ENCODE results near the gene DENND1B. TPM values are rescaled to one million over a fixed set of nuclear protein-coding genes. Genes with fewer than 3 reads are reported as not detected.
"Not testable (repeated sequence)": the region's sequence is repeated elsewhere in the genome, so short reads cannot be mapped to it uniquely, and the experiment has no call there.

DENND1B gene
- polyA plus RNA-seq, 5 donors, result 8.8 to 17.1 (median 13.8) TPM

DNA sequence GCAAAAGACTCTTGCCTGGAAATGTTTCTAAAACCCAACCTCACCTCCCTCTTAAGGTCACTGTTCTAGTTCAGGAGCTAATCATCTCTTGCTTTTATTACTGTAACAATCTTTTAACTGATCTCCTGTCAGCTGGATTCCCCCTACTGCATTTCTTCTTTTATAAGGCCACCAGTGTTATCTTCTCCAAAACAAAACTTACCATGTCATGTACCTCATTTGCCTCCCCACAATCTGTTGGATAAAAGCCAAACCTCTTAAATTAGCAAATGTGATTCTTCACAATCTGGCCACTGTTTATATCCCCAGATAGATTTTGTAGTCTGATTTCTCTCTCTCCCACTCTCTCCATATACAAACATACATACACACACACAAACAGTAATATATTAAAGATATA lies 143.3 kb downstream of the DENND1B start:
- DNase-seq, result no peak

DNA sequence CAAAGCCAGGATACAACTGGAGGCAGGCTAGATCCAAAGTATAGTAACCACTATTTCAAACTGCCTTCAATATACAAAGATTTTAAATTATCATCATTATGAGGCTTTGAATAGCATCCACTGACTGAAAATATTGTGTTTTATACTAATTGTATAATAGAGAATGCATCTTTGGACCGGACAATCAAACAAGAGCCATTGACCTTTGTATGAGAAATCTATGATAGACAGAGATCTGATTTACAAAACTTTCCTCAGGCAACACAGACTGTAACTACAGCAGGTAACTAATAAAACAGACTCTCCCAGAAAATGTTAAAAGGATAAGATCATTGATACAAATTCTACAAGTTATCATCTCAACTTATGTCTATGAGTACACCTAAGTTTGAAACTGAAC lies 152.9 kb downstream of the DENND1B start:
- no peak for DNase-seq

DNA sequence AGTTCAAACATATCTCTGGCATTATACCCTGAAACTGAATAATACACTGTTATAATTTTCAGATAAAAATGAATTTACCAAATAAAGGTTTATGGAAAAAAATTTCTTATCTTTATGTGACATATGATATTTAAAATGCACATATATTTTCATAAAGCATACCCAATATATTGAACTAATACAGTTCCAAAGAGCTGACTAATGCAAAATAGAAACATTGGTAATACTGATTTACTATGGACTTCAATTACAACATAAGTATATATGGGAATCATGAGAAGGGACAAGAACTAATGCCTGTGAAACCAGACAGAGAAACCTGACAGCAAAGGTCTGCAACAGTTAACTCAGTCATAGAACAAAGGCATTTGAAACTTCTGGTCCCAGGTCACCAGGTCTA lies 153.5 kb downstream of the DENND1B start:
- DNase-seq, result no peak

DNA sequence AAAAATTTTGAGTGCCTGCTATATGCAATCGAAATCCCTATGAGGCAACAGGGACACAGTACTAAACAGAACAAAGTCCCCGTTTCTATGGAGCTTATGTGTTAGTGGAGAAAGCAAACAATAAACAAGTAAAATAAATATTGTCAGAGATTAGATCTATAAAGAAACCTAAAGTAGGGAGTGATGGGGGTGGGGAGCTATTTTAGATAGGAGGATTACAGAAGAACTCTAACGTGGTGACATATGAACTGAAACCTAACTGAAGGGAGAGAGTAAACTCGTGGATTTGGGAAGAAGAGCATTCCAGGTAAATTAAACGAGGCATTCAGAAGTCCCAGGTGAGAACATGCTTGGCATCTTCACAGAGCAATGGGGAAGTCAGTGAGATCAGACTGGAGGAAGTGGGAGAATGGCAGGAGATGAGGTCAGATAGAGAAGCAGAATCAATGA lies 154.5 kb downstream of the DENND1B start:
- DNase-seq, result no peak

DNA sequence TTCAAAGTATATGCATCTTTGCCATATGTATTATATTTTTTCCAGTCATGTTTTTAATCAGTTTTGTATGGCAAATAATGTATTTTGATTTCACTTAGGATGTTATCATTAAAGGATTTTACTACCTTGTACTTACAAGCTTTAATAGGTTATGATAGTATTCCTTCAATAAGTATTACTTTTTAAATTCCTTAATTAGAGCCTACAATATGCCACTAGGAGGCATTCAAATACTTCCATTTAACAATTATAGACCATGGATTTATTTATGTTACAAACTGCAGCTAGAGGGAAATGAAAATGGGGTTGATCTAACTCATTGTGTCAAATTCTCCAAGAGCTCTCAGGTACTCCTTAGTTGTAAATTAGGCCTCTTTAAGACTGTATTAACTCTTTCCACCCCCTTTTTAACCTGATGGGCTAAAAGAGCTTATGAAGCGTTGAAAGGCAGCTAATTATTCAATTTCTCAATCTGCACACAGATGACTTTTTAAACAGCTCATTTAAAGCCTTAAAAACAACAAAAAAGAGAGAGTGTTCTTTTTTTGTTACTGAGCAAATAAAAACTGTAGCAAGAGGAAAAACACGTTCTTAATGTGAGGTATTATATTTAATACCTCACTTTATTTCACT lies 156.2 kb downstream of the DENND1B start:
- DNase-seq, result peak in 1 of 2 donors; percentile 28

DNA sequence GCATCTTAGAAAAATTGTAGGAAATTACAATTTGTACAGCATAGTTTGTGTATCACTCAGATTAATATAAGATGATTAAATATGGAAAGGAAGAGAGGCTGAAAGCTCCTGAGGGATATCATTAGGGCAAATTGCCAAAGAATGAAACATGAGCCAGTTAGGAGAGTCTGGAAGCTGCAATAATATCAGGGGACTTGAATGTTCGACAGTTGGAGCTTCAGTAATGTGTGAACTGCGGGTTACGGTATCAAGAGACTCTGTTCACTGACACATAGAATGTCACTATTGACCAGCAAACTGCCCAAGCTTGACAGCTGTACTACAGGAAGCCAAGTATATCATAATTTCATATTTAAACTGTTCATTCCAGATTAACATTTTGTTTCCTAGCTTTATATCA lies 157.2 kb downstream of the DENND1B start:
- DNase-seq, result no peak

DNA sequence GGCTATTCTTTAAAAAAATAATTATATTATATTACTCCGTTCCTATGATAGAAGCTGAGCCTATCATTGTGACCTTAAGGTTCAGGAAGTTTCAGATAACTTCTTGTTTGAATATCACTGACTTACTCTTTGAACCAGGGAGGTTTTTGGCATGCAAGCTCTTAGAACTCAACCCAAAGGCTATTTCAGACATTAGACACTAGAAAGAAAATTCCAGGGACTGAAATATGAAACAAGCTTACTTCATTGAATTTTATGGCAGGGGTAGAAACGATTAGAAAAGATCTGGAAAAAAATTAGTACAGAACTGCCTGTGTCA lies 159.6 kb downstream of the DENND1B start:
- DNase-seq, result no peak

DNA sequence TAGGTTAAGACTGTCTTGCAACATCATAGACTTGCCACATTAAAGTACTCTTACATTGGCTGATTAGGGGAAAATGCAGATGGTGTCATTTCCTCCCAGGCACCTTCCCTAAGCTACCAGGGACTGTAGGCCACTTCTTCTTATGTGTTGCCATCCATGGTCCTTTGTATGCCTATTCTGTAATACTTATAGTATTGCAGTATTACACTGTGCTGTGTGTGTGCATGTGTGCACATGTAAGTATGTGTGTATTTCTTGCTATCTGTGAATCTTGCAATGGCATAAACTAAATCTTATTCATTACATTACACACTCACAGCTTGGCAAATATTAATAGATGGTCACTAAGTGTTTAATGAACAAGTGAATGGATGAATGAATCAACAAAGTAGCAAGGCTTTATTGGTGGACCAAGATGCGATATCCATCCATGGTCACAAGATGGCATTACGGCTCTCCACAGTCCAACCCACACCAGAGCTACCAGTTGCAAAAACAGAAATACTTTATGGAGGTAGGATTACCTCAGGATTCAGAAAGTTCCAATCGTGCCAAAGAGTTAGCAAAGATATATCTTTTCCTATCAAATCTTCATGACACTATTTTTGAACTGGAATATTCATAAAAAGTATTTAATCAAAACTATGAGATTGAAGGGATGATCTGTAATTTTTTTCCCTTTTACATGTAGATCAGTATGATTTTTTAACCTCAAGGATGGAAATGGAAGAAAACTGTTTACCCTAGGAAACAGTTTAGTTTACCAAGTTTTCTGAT lies 160.2 kb downstream of the DENND1B start:
- no peak for DNase-seq

DNA sequence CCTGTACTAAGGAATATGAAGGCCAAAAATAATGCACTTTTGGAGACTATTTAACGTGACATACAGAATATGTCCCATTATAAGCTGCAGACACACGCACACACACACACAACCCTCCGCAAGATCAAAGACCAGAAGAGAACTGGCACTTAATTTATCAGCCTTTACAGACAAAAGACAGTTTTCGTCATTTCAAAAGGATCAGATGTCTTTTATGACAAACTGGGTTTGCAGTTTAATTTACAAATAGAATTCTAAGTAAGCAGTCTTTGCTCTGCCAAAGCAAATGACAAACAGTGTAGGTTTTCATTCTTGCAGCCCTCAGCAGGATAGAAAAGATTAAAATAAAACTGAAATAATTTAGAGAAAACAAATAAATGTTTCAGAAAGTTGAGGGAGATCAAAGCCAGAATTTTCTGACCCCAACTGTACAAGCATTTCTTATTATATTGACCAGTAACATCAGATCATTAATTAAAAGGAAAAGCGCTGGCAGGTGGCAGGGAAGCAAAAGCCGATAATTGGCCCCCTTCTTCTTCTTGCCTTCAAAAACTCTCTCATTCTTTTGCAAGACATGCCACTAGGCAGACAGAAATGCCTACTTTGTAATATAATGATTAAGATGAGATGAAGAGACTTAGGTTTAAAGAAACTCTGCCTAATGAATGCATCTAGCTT lies 169.0 kb downstream of the DENND1B start:
- DNase-seq, result no peak

DNA sequence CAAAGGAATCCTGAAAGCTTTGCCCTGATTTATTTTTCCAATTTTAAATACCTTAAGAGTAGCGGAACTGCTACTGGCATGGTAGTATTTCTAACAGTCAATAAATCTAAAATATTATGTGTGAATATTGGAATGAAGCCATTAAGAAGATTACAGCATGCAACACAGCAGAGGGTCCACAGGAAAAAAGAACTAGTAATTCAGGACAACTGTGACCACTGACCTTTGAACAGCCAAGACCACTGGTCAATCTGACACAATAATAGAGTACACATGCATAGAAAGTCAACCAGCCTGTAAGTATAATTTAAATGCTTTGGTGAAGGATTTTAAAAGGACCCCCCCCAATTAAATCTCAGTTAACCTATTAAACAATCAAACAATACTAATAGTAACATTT lies 171.0 kb downstream of the DENND1B start:
- DNase-seq, result no peak

DNA sequence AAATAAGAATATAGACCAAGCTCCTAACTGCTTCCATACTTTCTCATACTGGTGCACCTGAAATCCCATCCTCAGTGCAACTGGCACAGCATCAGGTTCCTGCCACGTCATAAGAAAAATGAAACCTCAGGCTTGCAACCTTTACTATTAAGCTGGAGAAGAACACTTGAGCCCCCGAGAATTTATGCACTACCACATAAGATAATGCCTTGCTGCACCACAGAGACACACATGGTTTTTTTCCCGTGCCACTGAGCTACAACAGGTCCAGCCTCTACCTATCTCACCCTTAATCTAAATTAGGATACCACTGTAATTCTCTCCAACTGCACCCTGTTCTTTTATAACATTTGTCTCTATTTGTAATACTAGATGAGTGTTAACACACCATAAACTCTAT lies 174.5 kb downstream of the DENND1B start:
- DNase-seq, result no peak

DNA sequence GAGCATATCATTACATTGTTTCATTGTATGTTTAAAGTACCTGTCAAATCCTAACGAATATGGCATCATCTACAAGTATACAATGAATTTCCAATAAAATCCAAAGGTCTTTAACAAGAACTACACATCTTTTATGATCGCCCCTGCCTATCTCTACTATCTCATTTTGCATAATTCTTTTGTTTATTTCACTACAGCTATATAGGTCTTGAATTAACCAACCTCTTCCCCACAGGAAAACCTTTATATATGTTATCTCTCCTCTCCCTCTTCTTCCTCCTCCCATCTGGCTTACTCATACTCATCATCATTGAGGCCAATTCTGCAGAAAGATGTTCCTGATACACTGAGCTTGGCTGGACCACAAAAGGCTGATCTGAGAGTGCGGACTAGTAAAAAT lies 175.5 kb downstream of the DENND1B start:
- no peak for DNase-seq

DNA sequence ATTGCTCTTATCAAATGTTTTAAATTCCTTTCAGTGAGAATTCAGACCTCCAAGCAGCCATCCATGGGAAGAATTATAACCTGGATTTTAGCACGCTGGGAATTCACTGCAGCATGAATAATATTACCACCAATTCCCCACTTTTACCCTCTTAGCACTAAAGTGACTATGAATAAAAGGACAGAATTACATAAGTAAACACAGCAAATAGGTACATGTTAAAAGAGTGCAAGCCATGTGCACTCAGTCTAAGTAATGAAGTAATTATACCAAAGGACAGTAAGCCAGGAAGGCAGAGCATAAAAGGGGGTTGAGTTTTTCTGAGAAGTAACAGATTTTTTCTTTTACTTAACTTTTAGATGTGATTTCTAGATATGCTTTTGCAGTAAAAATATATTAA lies 176.3 kb downstream of the DENND1B start:
- DNase-seq, result no peak

DNA sequence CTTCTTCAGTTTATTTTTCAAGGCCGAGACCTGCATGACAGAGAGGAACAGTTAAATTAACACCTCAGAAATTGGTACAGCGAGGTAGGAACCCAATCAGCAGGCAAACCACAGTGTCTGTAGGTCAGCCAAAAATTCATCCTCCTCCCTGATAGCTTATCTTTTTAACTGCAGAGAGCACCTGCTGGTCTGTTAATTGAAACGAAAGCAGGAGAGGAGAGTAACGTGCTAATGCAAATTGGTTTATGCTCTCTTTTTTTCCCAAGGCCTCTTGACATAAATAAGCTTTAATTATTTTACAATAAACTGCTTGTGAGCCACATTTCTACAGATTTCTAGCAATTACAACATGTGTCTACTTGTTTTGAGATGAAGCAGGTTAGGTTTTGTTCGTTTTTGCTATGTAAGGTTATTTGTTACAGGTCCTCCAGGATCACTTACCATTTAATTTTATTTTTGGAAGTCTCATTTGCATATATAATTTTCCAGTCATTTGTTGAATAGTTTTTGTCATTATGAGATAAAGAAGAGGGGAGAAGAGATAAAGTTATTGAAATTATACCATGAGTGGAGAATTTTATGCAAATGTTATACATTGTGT lies 179.9 kb downstream of the DENND1B start:
- no peak for DNase-seq

DNA sequence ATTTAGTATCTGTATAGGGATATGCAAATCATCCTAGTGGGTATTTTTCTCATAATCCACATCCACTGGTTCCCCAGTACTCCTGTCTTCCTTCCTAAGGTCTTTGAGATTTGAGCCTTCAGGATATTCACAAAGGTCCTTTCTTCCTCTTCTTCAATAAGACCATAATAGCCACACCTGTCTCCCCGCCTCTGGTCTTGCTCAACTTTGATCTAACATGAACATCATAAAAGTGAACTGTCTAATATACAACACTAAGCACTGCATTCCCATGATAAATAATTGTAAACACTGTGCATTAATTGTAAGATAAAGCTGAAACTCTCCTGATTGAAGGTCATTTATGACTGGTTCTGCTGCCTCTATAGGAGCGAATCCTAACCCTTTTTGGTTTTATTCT lies 184.6 kb downstream of the DENND1B start:
- DNase-seq, result no peak

DNA sequence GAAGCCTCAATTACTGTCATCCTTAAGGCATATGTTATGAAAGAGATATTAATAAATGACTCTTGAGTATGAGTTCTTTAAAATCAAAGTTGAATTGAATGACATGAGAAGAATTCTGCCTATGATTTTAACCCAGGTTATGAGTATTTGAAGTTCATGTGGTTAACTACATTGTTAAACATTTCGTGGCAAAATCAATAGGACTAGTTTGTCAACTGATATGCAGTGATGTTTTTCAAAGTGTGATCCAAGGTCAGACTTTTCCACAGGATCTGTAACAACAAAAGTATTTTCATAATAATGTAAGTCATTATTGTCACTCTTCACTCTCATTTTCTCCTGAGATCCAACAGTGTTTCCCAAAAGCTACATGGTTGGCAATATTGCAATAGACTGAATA lies 189.5 kb downstream of the DENND1B start:
- no peak for DNase-seq

DNA sequence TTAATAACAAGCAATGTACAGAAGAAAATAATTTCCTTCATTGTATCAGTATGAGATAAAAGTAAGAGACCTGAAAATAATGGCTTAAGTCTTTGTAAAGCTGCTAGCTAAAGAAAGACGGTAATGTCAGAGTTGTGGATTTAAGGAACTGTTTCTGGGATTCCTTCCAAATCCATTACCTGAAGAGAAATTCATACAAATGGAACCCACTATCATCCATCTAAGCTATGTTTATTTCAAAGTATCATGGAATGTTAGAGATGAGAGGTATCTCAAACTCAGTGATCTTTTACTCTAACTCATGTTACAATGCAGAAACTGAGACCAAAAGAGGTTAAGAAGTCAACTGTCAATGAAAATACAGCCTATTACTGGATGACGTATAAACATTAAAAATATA lies 197.7 kb downstream of the DENND1B start:
- DNase-seq, result no peak

DNA sequence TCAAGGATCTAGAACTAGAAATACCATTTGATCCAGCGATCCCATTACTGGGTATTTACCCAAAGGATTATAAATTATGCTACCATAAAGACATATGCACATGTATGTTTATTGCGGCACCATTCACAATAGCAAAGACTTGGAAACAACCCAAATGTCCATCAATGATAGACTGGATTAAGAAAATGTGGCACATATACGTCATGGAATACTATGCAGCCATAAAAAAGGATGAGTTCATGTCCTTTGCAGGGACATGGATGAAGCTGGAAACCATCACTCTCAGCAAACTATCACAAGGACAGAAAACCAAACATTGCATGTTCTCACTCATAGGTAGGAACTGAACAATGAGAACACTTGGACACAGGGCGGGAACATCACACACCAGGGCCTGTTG lies 199.7 kb downstream of the DENND1B start:
- DNase-seq, result not testable (repeated sequence)

DNA sequence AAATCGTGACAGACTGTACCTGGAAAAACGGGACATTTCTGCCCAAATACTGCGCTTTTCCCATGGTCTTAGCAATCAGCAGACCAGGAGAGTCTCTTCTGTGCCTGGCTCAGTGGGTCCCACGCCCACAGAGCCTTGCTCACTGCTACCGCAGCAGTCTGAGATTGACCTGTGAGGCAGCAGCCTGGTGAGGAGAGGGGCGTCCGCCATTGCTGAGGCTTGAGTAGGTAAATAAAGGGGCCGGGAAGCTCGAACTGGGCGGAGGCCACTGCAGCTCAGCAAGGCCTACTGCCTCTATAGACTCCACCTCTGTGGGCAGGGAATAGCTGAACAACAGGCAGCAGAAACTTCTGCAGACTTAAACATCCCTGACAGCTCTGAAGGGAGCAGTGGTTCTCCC lies 203.1 kb downstream of the DENND1B start:
- no peak for DNase-seq

DNA sequence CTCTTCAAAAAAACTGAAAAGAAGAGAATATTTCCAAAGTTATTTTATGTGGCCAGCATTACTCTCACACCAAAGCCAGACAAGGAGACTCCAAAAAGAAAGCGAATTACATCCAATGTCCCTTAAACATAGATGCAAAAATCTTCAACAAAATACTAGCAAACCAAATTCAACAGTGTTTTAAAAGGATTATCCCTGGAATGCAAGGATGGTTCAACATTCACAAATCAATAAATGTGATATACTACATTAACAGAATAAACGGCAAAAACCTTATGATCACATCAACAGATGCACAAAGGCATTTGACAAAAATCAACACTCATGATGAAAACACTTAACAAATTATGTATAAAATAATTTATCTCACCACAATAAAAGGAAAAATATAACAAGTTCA lies 207.8 kb downstream of the DENND1B start:
- DNase-seq, result no peak

DNA sequence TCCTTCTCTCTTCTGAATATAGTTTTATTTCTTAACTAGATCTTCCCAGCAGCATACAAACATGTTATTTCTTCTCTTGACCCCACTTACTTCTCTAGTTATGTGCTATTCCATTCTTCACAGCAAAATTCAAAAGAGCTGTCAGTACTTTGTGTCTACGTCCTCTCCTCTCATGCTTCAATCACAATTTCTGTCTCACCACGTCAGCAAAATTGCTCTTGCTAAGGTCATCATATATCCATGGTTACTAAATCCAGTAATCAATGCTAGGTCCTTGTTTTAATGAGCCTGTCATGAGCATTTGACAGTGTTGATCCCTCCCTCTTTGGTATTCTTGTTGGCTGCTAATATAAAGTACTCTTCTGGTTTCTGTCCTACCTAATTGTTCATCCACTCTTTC lies 214.2 kb downstream of the DENND1B start:
- DNase-seq, result no peak

DNA sequence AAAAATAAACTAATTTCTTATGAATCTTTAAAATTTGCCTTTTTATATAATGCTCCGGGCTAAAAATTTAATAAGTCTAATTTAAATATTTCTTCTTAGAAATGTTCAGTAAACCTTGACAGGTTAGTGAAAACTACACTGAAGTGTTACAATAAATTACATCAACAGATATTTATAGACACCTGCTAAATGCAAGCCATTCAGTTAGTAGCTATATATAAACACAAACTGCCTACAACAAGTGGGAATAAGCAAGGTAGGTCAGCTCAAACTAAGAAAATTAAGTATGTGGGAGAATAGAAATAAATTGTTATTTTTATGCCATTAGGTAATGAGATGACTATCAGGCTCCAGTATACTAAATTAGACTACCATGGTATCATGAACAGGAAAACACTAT lies 215.6 kb downstream of the DENND1B start:
- DNase-seq, result no peak

DNA sequence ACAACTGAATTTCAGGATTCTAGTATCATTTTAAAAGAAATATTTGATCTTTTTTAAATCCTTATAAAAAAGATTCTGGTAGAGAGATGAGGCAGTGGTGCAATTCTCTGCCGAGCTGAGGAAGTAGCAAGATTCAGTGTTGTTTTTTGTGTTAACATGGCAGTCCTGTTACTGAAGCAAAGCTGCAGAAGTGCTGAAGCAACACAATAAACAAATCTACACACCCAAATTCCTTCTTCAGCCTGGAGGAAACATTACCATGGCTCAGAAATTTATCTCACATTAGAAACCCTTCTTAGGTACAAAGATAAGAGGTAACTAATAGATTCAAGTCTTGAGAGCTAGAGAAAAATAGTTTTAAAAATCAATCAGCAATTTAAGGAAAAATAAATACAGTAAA lies 216.0 kb downstream of the DENND1B start:
- no peak for DNase-seq

Measured in right lung (tissue), 5 donors.